Measurements from ENCODE around the gene EBF3.

DNA sequence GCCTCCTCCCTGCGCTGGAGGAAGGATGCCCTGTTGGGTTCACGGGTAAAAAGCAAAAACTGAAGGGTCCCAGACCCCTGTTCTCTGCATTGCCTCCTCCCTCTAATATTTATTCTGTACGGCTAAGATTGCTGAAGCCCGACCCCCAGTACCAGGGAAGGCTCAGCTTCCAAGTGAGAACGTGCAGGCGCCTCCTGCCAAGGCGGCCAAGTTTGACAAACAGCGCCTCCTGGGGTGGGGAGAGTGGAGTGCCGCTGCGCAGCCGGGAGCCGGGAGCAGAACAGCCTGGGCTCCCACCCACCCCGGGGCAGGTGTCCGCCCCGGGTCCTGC, 4.7 kb upstream of the EBF3 start:
- TF ChIP-seq POLR2A (IDR thresholded peaks at IDR 0.05; ENCODE audit: low read length) (no peak), GATA1 (IDR thresholded peaks at IDR 0.05; ENCODE audit: low read depth, low read length) (no peak)
